BJ (cell line): ENCODE measurements around the gene ATP9B. TPM values are rescaled to one million over a fixed set of nuclear protein-coding genes. Genes with fewer than 3 reads are reported as not detected.

Experiments used
- CTCF ChIA-PET: fragments of 350-600 bp; formaldehyde crosslinking; extraction: SDS; loops from one replicate; lab custom pipeline; 2021; ENCODE audit warnings: antibody characterized with exemption, inconsistent platforms; lab: Yijun Ruan, JAX
- POLR2A ChIA-PET: fragments of 300-600 bp; sonication (Branson Sonifier 250); formaldehyde crosslinking; extraction: SDS; loops from one replicate; lab custom pipeline; 2021; ENCODE audit warnings: antibody characterized with exemption; lab: Charles Lee
- DNase-seq: peaks from one replicate; pipeline ENCODE4 v3.0.0-alpha.2; 2011; ENCODE audit warnings: low read depth
- H3K27me3 ChIP-seq: 2 replicates; pipeline ENCODE4 v1.6.0; 2011; ENCODE audit warnings: low read length; ENCODE audit not compliant: control insufficient read depth, insufficient read depth
- H3K36me3 ChIP-seq: 2 replicates; pipeline ENCODE4 v1.5.1; 2011; ENCODE audit warnings: low read length; ENCODE audit not compliant: control insufficient read depth, insufficient read depth
- H3K4me3 ChIP-seq: 2 replicates; pipeline ENCODE4 v1.5.1; 2011; ENCODE audit warnings: low read depth, mild to moderate bottlenecking, control low read depth, low read length
- polyA plus RNA-seq: library from polyadenylated mRNA; depleted of rRNA; stranded (reverse); fragments of >200 nt; gene quantifications from 2 replicates; pipeline ENCODE4 v1.2.3, GENCODE V29; 2011
- TF ChIP-seq, protein P1 (sequence below): IDR thresholded peaks from 2 replicates; pipeline ENCODE4 v1.5.1; 2011; ENCODE audit warnings: low read depth, mild to moderate bottlenecking, control low read depth, inconsistent platforms, low read length, moderate library complexity; ENCODE audit not compliant: insufficient read depth

Gene ATP9B
- polyA plus RNA-seq, 1 experiment: 17.4 TPM

DNA sequence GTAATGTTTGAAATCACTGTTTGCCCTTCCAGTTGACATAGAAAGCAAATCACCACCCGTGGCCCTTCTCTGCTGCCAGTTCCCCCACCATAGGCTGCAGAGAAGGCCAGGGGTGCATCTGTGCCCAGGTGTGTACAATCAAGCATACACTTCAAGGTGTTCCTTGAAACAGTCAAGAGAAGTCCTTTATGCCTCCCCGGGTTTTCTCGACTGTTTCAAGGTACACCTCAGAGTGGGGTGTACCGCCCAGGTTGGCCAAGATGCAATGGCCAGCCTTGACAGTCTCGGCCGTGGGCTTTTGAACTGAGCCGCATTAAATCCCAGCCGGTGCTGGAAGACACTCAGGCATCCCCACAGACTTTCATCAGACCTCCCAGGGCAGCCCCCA, 21.0 kb upstream of the ATP9B start:
- CTCF ChIA-PET: no interaction called here
- Histone ChIP-seq H3K4me3 (no peak overlapping the region), H3K27me3 (no peaks in the 10 kb centered on the region), H3K36me3 (no peaks in the 10 kb centered on the region)
- DNase-seq: no peak
- TF ChIP-seq, protein P1, sequence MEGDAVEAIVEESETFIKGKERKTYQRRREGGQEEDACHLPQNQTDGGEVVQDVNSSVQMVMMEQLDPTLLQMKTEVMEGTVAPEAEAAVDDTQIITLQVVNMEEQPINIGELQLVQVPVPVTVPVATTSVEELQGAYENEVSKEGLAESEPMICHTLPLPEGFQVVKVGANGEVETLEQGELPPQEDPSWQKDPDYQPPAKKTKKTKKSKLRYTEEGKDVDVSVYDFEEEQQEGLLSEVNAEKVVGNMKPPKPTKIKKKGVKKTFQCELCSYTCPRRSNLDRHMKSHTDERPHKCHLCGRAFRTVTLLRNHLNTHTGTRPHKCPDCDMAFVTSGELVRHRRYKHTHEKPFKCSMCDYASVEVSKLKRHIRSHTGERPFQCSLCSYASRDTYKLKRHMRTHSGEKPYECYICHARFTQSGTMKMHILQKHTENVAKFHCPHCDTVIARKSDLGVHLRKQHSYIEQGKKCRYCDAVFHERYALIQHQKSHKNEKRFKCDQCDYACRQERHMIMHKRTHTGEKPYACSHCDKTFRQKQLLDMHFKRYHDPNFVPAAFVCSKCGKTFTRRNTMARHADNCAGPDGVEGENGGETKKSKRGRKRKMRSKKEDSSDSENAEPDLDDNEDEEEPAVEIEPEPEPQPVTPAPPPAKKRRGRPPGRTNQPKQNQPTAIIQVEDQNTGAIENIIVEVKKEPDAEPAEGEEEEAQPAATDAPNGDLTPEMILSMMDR: no peak
- POLR2A ChIA-PET: no interaction called here

DNA sequence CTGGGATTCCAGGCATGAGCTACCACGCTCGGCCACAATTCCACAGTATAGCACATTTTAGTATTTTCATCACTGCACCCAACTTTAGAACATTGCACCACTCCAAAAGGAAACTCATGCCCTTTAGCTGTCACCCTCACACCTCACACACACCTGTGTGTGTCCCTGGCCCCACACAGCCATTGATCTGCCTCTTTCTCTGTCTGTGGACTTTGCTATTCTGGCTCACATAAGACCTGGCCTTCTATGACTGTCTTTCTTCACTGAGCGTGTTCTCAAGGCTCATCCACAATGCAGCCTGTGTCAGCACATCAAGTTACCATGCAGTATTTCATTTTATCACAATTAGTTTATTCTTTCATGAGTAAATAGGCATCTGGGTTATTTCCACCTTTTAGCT, 19.7 kb upstream of the ATP9B start:
- Histone ChIP-seq H3K27me3 (no peaks in the 10 kb centered on the region), H3K36me3 (no peaks in the 10 kb centered on the region), H3K4me3 (no peak overlapping the region)
- ChIA-PET POLR2A (no interaction called here), CTCF (no interaction called here)
- no peak for DNase-seq
- TF ChIP-seq, protein P1: no peak

DNA sequence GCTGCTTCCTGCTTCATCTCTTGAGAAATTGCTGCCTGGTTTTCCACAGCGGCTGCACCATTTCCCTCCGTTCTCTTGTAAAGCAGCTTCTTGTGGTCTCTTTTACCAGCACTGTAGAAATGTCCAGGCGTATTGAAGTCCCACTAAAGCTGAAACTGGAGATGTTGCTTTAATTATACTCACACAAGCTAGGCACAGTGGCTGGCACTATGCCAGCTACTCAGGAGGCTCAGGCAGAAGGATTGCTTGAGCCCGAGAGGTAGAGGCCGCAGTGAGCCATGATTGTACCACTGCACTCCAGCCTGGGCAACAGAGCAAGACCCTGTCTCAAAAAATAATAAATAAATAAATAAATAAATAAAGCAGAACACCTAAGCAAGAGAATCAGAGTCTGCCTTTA, 19.2 kb upstream of the ATP9B start:
- ChIA-PET POLR2A (no interaction called here), CTCF (no interaction called here)
- Histone ChIP-seq H3K4me3 (no peak overlapping the region), H3K27me3 (no peaks in the 10 kb centered on the region), H3K36me3 (no peaks in the 10 kb centered on the region)
- TF ChIP-seq, protein P1: no peak
- no peak for DNase-seq

DNA sequence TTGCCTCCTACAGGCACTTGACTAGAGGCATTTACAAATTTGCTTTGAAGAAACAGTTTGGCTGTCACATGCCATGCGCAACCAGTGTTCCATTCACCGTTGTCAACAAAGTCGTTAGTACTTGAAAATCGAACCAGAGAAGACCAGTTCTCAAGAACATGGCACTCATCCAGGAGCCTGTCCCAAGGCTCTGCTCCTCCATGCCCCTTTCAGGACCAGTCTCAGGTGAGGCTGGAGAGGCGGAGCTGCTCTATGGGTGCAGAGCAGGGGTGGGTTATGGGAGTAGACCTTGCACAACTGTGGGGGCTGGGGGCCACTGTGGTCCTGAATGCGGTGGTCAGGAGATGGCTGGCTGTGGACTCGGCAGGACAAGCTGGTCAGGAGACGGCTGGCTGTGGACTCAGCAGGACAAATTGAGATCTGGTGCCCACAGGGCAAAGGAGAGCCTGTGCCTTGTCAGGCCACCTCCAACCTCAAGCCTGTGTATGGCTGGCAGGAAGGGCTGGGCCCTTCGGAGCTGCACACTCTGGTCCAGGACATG, 12.3 kb upstream of the ATP9B start:
- POLR2A ChIA-PET: no interaction called here
- TF ChIP-seq, protein P1: no peak
- Histone ChIP-seq H3K36me3 (no peaks in the 10 kb centered on the region), H3K4me3 (no peak overlapping the region), H3K27me3 (no peaks in the 10 kb centered on the region)
- no peak for DNase-seq
- CTCF ChIA-PET: interaction anchor here (1.4 kb wide), 1 partner anchor 10 kb away, joined by 4 read pairs; no protein-coding TSS in a partner anchor

DNA sequence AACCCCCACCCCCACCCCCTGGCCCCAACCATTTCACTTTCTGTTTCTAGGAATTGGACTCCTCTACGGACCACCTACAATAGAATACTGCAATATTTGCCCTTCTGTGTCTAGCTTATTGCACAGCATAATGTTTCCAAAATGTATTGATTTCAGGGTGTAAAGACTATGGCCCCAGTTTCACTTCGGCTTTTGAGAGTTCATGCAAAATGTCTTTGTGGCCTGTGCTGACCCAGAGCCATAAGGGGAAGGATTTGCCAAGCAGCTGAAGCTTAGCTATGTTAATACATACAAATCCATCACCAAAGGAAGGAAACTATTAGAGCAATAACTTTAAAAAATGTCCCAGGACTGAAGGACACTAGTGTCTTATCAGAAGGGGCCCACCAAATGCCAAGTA, 11.2 kb upstream of the ATP9B start:
- POLR2A ChIA-PET: no interaction called here
- Histone ChIP-seq H3K27me3 (no peaks in the 10 kb centered on the region), H3K36me3 (no peaks in the 10 kb centered on the region), H3K4me3 (no peak overlapping the region)
- CTCF ChIA-PET: no interaction called here
- TF ChIP-seq, protein P1: no peak
- no peak for DNase-seq
